ENCODE measurements around the gene IGFBPL1.
A peak's percentile ranks its signal among the peaks of the same experiment; 100 is the strongest.
"Not testable (repeated sequence)": the region's sequence is repeated elsewhere in the genome, so short reads cannot be mapped to it uniquely, and the experiment has no call there.

IGFBPL1 gene

GRCh38 chr9:38423973-38424843 is at the start of gene IGFBPL1:
IGFBPL1 (minus strand) TSS chr9:38424454; CDS start chr9:38424424, 30 bp downstream.
- DNase-seq (ENCODE audit: low spot score), result peak; percentile 18

GRCh38 chr9:38472583-38473249 is 48.5 kb upstream of the IGFBPL1 start:
- DNase-seq (ENCODE audit: low spot score), result not testable (repeated sequence)

DNA sequence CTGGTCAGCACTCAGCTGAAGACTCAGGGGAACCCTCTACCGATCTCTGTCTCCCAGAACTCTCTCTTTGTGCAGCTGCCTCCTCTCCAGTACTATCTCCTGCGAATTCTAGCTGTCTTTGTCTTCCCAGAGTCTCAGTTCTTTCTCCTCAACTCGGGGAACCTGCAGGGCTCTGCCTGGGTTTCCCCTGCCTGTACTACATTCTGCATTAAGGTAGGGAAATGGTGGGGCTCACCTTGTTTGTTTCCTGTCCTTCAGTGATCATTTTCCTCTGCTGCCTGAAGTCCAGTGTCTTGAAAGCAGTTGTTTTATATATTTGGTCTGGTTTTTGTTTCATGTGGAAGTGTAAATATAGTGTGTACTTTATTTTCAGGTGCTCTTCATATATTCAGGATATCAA is 43.1 kb upstream of the IGFBPL1 start:
- no peak for DNase-seq (ENCODE audit: low spot score)

DNA sequence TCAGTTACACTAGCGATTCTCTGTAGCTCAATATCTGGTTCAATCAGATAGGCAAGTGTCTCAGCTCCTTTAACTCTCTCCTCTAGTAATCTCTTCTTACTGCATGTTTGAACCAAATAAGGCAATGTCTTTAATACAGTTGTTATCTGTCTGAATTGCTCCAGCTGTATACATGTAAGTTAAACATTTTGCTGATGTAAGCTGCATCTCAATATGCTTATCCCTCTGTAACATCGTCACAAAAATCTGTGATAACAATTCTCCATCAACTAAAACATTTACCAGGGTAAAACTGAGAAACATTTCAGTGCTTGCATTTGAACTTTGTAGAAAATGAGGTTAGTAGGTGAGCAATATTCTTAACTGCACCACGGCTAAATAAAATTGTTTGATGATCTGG is 29.6 kb upstream of the IGFBPL1 start:
- DNase-seq (ENCODE audit: low spot score), result no peak

- no peak for DNase-seq (ENCODE audit: low spot score)
Observed at GRCh38 chr9:38451162-38451561, 26.9 kb upstream of the IGFBPL1 start.

GRCh38 chr9:38447703-38448102 is 23.4 kb upstream of the IGFBPL1 start:
- no peak for DNase-seq (ENCODE audit: low spot score)

DNA sequence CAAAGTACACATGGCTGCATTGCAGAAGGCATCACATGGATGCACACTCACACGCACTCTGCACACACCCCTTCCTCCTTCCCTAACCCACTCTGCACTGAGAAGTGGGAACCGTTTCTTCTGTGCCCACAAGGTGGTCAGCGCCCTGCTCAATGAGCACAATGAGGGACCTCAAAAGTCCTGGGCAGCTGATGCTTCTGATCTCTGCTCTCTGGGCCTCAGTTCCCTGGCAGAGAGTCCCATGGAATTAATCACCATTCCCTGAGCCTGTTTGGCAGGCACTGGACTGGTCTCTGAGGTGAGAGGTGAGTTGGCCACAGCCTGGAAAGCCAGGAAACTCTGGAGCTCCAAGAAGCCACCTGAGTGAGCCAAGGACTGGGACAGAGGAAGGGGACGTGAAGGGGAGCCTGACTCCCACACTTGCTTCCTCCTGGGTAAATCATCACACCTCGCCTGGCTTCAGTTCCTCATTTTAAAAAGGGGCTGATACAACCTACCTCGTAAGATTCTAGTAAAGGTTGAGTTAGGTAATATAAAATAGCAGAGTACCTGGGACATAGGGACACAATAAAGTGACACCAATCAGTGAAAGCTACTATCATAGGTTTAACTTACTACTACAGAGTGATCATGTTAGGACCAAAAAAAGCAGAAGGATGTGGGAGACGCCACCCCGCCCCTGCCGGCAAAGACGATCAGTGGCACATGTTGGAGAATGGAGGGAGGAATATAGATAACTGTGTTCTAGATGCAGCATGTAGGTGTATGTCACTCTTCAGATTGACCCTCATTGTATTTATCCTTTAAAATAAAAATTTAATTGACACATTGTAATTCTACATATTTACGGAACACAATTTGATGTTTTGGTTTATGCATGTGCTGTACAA is 21.1 kb upstream of the IGFBPL1 start:
- DNase-seq (ENCODE audit: low spot score), result no peak

DNA sequence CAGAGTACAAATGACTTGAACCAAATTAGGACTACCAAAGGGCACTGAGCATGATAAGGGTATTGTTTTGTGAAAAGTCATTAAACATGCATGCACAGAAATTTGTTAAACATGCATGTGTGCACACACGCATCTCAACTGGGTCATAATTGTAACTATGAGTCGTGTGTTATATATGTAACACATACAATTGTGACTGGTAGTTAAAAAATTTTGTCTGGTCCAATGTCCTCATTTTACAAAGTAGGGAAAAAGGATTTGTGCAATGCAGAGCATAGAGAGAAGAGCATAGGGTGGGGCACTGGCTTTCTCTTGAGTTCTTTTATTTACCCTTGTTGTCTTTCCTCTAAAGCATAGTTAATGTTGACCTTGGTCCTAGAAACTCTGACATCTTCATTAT is 19.3 kb upstream of the IGFBPL1 start:
- DNase-seq (ENCODE audit: low spot score), result peak; percentile 5

DNA sequence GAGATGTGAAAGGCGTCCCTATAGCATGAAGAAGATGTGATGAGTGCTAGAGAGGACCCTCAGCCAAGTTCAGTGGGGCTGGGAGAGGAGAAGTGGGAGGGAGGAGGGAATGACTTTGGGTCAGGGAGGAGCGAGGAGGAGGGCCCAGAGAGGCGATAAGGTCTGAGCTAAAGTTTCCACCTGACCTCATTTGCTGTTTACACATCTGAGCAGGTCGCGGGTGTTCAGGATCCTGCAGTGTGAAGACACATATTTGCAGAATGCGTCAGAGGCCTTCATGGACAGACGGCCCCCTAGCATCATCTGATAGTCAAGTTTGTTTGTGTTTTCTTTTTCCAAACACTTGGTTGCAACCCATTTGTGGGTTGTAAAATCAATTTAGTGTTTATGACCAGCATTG is 18.9 kb upstream of the IGFBPL1 start:
- DNase-seq (ENCODE audit: low spot score), result peak; percentile 66

- no peak for DNase-seq (ENCODE audit: low spot score)
Observed at GRCh38 chr9:38442473-38443096, 18.3 kb upstream of the IGFBPL1 start.

DNA sequence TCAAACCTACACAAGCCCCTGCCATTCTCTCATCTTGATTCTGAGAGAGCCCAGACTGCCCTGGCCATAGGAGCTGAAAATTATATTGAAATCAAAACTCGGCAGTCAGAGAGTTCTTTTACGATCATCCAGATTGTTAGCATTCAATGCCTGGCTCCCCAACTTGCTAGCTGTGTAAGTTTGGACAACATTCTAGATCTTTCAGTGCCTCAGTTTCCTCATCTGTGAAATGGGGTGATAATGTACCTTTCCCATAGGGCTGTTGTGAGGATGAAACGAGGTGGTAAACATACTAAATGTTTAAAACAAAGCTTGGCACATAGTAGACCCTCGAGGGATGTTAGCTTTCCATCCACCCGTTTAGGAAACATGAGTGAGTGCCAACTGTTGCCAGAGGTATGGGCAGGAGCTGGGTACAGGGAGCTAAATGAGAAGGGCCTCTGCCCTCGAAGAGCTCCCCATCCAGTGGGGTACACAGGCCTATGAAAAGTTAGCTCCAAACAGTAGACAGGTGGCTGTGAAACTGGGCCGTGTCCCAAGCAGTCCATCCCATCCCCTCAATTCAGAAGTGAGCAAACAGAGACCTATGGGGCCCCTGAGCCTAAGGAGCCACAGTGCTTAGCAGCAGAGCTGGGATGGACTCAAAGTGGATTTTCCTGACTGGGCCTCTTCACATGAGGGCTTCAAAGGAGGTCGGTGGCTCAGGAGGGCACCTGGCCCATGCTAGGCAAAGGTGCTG is 17.3 kb upstream of the IGFBPL1 start:
- no peak for DNase-seq (ENCODE audit: low spot score)

- no peak for DNase-seq (ENCODE audit: low spot score)
Observed at GRCh38 chr9:38440516-38440915, 16.3 kb upstream of the IGFBPL1 start.

DNA sequence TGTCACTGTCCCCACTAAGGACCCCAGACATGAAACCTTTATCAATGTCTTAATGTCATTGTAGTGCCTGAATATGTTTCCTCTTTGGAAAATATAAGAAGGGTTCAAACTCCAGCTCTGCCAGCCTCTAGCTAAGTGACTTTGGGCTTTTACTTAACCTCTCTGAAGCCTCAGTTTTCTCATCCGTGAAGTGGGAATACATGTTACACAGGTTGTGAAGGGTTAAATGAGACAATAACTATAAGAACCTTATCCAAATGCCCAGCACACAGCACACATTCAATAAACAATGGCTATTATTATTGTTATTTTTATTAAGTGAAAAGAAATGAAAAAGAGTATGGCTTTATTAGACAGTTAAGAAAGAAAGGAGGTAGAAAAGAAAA is 15.7 kb upstream of the IGFBPL1 start:
- no peak for DNase-seq (ENCODE audit: low spot score)

GRCh38 chr9:38439291-38439915 is 15.1 kb upstream of the IGFBPL1 start:
- DNase-seq (ENCODE audit: low spot score), result no peak

DNA sequence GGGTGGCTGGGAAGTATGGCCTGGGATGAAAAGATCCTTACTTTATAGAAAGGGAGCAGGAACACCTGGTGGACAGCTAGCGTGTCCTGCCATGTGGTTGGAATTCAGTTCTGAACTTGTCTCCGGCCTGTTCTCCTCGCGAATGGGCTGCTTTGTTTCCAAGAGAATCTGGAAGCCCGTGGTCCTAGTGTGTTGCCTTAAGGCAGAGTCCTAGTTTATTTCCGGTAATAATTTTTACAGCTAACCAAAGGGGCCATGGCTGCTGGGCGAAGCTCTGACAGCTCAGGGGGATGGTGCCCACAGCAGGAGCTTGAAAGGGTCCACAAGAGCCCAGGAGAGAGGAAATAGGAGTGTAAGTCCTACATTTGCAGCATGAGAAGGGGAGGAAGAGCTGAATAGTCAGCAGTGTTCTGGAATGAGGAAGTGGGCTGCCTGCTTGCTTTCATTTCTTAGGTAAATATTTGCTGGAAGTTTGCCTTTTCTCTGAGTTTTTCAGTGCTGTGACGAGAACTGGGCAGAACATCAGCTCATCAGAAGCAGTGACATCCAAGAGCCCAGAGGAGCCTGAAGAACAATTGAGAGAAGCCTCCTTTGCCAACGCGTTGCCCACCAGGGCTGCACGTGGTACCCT is 13.1 kb upstream of the IGFBPL1 start:
- DNase-seq (ENCODE audit: low spot score), result peak; percentile 75

DNA sequence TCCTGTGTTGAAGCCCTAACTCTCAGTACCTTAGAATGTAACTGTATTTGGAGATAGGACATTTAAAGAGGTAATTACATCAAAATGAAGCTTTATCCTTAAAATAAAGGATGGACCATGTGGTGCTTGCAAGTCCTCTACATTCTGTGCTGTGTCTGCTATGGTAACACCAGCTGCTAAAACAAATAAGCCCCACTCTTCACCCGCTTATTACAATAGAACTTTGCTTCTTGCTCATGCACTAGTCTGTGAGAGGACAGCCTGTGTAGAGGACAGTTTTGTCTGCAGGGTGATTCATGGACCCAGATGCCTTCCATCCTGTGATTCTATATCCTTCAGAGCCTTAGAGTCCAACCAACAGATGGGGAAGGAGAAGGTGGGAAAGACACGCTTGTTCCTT is 12.5 kb upstream of the IGFBPL1 start:
- no peak for DNase-seq (ENCODE audit: low spot score)

DNA sequence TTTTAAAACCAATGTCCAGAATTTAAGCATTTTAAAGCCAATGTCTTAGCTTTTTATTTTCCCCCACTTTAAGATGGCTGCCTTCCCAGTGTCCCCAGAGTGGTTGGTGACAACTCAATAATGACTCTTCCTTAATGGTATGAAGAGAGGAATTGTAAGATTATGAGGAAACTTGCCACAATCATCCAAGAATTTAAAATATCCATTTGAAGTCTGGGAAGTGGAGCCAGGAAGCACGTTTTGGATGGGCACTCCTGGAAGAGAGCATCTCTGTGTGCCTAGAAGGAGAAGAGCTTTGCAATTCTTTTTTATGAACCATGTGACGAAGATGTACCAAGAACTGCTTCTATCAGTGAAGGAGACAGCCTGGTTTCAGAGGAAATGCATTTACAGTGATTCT is 11.3 kb upstream of the IGFBPL1 start:
- peak; percentile 48 for DNase-seq (ENCODE audit: low spot score)

DNA sequence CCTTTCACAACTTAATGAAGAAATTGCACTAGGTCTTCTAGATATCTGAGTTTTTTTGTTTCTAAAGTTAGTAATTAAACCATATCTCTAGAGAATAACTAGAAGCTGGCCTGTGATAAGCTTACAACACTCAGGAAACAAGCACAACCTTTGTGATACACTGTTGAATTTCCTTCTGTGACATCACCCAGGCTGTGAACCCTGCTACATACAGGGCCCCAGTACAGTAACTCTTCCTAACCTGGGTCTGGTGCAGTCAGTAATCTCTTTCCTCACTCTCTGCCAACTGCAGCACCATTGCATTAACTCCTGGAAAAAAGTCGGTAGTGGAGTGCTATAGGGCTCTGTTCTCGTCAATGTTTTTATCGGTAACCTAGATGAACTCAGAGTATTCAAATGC is 10.6 kb upstream of the IGFBPL1 start:
- peak; percentile 28 for DNase-seq (ENCODE audit: low spot score)

- no peak for DNase-seq (ENCODE audit: low spot score)
Observed at GRCh38 chr9:38434365-38434764, 10.1 kb upstream of the IGFBPL1 start.

DNA sequence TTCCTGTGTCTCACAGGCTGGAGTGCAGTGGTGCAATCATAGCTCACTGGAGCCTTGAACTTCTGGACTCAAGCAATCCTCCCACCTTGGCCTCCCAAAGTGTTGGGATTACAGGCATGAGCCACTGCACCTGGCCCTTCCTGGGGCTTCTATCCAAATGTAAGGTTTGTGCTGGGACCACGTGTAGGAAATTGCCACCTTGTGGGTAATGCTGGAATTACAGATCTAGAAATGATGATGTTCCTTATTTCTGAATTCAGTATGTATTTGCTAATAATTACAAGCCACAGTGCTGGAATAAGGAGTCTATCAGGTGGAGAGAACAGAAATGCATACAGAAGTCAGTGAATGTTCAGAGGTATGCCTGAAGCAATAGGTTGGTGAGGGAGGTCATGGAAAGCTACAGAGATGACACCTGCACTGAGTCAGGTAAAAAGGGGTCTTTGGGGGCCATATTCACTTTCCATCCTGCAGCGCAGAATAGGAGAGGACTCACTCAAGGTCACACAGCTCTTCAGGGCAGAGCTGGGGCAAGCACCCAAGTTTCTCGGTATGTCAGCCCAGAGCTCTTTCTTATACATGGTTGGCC is 8.8 kb upstream of the IGFBPL1 start:
- DNase-seq (ENCODE audit: low spot score), result peak; percentile 57

All from kidney tubule cell (primary cell).